ENCODE measurements around the gene INSM1.

Gene INSM1

GRCh38 chr20:20367575-20368417 lies at the start of gene INSM1:
Gene INSM1 (plus strand): TSS chr20:20368104. CDS start chr20:20368268, 164 bp downstream.
- H3K36me3 Mint-ChIP-seq: no peaks in the 10 kb centered on the region
- DNase-seq (ENCODE audit: low spot score in 2 of 2) (peak in 1 of 2 donors; percentile 16), ATAC-seq (ENCODE audit: low read depth) (no peak)
- peaks cover 32% of the 10 kb centered on the region for H3K27me3 Mint-ChIP-seq
- H3K4me3 Mint-ChIP-seq: peak within 1 kb of the TSS; percentile 87
- H3K27ac Mint-ChIP-seq: no peak within 1 kb of the TSS
- H3K4me1 Mint-ChIP-seq: peaks cover 21% of the 10 kb centered on the region
- no peaks in the 10 kb centered on the region for H3K9me3 Mint-ChIP-seq

- ATAC-seq (ENCODE audit: low read depth): no peak
- no peaks in the 10 kb centered on the region for H3K36me3 Mint-ChIP-seq
- peaks cover 3% of the 10 kb centered on the region for H3K9me3 Mint-ChIP-seq
- H3K27ac Mint-ChIP-seq: no peak overlapping the region
- no peaks in the 10 kb centered on the region for H3K27me3 Mint-ChIP-seq
- H3K4me1 Mint-ChIP-seq: peaks cover 6% of the 10 kb centered on the region
- no peak overlapping the region for H3K4me3 Mint-ChIP-seq
- no peak for DNase-seq (ENCODE audit: low spot score in 2 of 2)
Measured at GRCh38 chr20:20318365-20319161, 49.3 kb upstream of the INSM1 start.

- Mint-ChIP-seq H3K27ac (no peak overlapping the region), H3K4me1 (peaks cover 6% of the 10 kb centered on the region), H3K36me3 (no peaks in the 10 kb centered on the region), H3K4me3 (no peak overlapping the region), H3K9me3 (peaks cover 3% of the 10 kb centered on the region), H3K27me3 (no peaks in the 10 kb centered on the region)
- no peak for ATAC-seq (ENCODE audit: low read depth)
- DNase-seq (ENCODE audit: low spot score in 2 of 2): no peak
Measured at GRCh38 chr20:20321134-20321533, 46.8 kb upstream of the INSM1 start.

- DNase-seq (ENCODE audit: low spot score in 2 of 2): no peak
- H3K27me3 Mint-ChIP-seq: no peaks in the 10 kb centered on the region
Measured at GRCh38 chr20:20321917-20322316, 46.0 kb upstream of the INSM1 start.

GRCh38 chr20:20322912-20323311 lies 45.0 kb upstream of the INSM1 start:
- no peak overlapping the region for H3K27ac Mint-ChIP-seq

More at GRCh38 chr20:20321917-20322316, 46.0 kb upstream of the INSM1 start:
- no peaks in the 10 kb centered on the region for H3K36me3 Mint-ChIP-seq
- no peak overlapping the region for H3K27ac Mint-ChIP-seq
- H3K4me3 Mint-ChIP-seq: no peak overlapping the region
- H3K9me3 Mint-ChIP-seq: peaks cover 3% of the 10 kb centered on the region
- ATAC-seq (ENCODE audit: low read depth): no peak
- H3K4me1 Mint-ChIP-seq: peaks cover 6% of the 10 kb centered on the region

GRCh38 chr20:20327746-20328145 lies 40.2 kb upstream of the INSM1 start:
- no peak overlapping the region for H3K27ac Mint-ChIP-seq
- H3K4me3 Mint-ChIP-seq: no peak overlapping the region
- no peaks in the 10 kb centered on the region for H3K9me3 Mint-ChIP-seq
- no peak for ATAC-seq (ENCODE audit: low read depth)
- H3K27me3 Mint-ChIP-seq: peaks cover 6% of the 10 kb centered on the region
- no peak for DNase-seq (ENCODE audit: low spot score in 2 of 2)
- H3K36me3 Mint-ChIP-seq: no peaks in the 10 kb centered on the region
- no peaks in the 10 kb centered on the region for H3K4me1 Mint-ChIP-seq

More at GRCh38 chr20:20322912-20323311, 45.0 kb upstream of the INSM1 start:
- ATAC-seq (ENCODE audit: low read depth) (no peak), DNase-seq (ENCODE audit: low spot score in 2 of 2) (no peak)
- no peaks in the 10 kb centered on the region for H3K4me1 Mint-ChIP-seq
- H3K4me3 Mint-ChIP-seq: no peak overlapping the region
- H3K9me3 Mint-ChIP-seq: peaks cover 3% of the 10 kb centered on the region
- H3K36me3 Mint-ChIP-seq: no peaks in the 10 kb centered on the region
- H3K27me3 Mint-ChIP-seq: no peaks in the 10 kb centered on the region

GRCh38 chr20:20329564-20329963 lies 38.3 kb upstream of the INSM1 start:
- no peak overlapping the region for H3K4me3 Mint-ChIP-seq
- peaks cover 6% of the 10 kb centered on the region for H3K27me3 Mint-ChIP-seq
- DNase-seq (ENCODE audit: low spot score in 2 of 2) (no peak), ATAC-seq (ENCODE audit: low read depth) (no peak)
- H3K27ac Mint-ChIP-seq: no peak overlapping the region
- H3K4me1 Mint-ChIP-seq: peaks cover 7% of the 10 kb centered on the region
- no peaks in the 10 kb centered on the region for H3K36me3 Mint-ChIP-seq
- H3K9me3 Mint-ChIP-seq: no peaks in the 10 kb centered on the region

GRCh38 chr20:20331156-20331555 lies 36.7 kb upstream of the INSM1 start:
- no peaks in the 10 kb centered on the region for H3K36me3 Mint-ChIP-seq
- H3K9me3 Mint-ChIP-seq: no peaks in the 10 kb centered on the region
- H3K4me1 Mint-ChIP-seq: peaks cover 11% of the 10 kb centered on the region

GRCh38 chr20:20331817-20332216 lies 36.1 kb upstream of the INSM1 start:
- Mint-ChIP-seq H3K9me3 (peaks cover under 1% of the 10 kb centered on the region), H3K27ac (no peak overlapping the region), H3K27me3 (peaks cover 6% of the 10 kb centered on the region), H3K36me3 (no peaks in the 10 kb centered on the region), H3K4me1 (peaks cover 11% of the 10 kb centered on the region), H3K4me3 (no peak overlapping the region)
- ATAC-seq (ENCODE audit: low read depth) (no peak), DNase-seq (ENCODE audit: low spot score in 2 of 2) (no peak)

More at GRCh38 chr20:20331156-20331555, 36.7 kb upstream of the INSM1 start:
- no peak for DNase-seq (ENCODE audit: low spot score in 2 of 2)
- Mint-ChIP-seq H3K27ac (no peak overlapping the region), H3K4me3 (no peak overlapping the region), H3K27me3 (peaks cover 6% of the 10 kb centered on the region)
- no peak for ATAC-seq (ENCODE audit: low read depth)

GRCh38 chr20:20333866-20334265 lies 34.0 kb upstream of the INSM1 start:
- Mint-ChIP-seq H3K9me3 (peaks cover 5% of the 10 kb centered on the region), H3K36me3 (no peaks in the 10 kb centered on the region), H3K4me1 (peaks cover 11% of the 10 kb centered on the region), H3K4me3 (peak overlapping the region; percentile 67), H3K27ac (peak overlapping the region; percentile 79), H3K27me3 (peaks cover 9% of the 10 kb centered on the region)
- DNase-seq (ENCODE audit: low spot score in 2 of 2) (peak in 1 of 2 donors; percentile 12), ATAC-seq (ENCODE audit: low read depth) (peak; percentile 82)

GRCh38 chr20:20334489-20334888 lies 33.4 kb upstream of the INSM1 start:
- Mint-ChIP-seq H3K27ac (peak overlapping the region; percentile 79), H3K27me3 (peaks cover 6% of the 10 kb centered on the region), H3K9me3 (peaks cover 5% of the 10 kb centered on the region), H3K4me3 (peak overlapping the region; percentile 67), H3K4me1 (peaks cover 11% of the 10 kb centered on the region), H3K36me3 (no peaks in the 10 kb centered on the region)
- ATAC-seq (ENCODE audit: low read depth): peak; percentile 87
- DNase-seq (ENCODE audit: low spot score in 2 of 2): no peak

- Mint-ChIP-seq H3K27me3 (peaks cover 5% of the 10 kb centered on the region), H3K4me3 (no peak overlapping the region), H3K27ac (no peak overlapping the region)
Measured at GRCh38 chr20:20338133-20338730, 29.7 kb upstream of the INSM1 start.

GRCh38 chr20:20340443-20340842 lies 27.5 kb upstream of the INSM1 start:
- Mint-ChIP-seq H3K4me1 (no peaks in the 10 kb centered on the region), H3K9me3 (peaks cover 5% of the 10 kb centered on the region), H3K27me3 (peaks cover 7% of the 10 kb centered on the region), H3K36me3 (no peaks in the 10 kb centered on the region), H3K4me3 (no peak overlapping the region), H3K27ac (no peak overlapping the region)
- DNase-seq (ENCODE audit: low spot score in 2 of 2): no peak
- no peak for ATAC-seq (ENCODE audit: low read depth)

More at GRCh38 chr20:20338133-20338730, 29.7 kb upstream of the INSM1 start:
- Mint-ChIP-seq H3K4me1 (peaks cover 9% of the 10 kb centered on the region), H3K36me3 (no peaks in the 10 kb centered on the region), H3K9me3 (peaks cover 5% of the 10 kb centered on the region)
- DNase-seq (ENCODE audit: low spot score in 2 of 2) (no peak), ATAC-seq (ENCODE audit: low read depth) (no peak)

- H3K9me3 Mint-ChIP-seq: peaks cover 5% of the 10 kb centered on the region
- no peaks in the 10 kb centered on the region for H3K4me1 Mint-ChIP-seq
- H3K27ac Mint-ChIP-seq: no peak overlapping the region
- H3K36me3 Mint-ChIP-seq: no peaks in the 10 kb centered on the region
- no peak overlapping the region for H3K4me3 Mint-ChIP-seq
- DNase-seq (ENCODE audit: low spot score in 2 of 2): no peak
- no peak for ATAC-seq (ENCODE audit: low read depth)
- H3K27me3 Mint-ChIP-seq: peaks cover 7% of the 10 kb centered on the region
Measured at GRCh38 chr20:20341371-20341770, 26.5 kb upstream of the INSM1 start.

All from memory B cell (primary cell).